ENCODE data around the gene LIF. TPM values are rescaled to one million over a fixed set of nuclear protein-coding genes. Genes with fewer than 3 reads are reported as not detected.

LIF gene
- total RNA-seq, 1 experiment from 2014 or later = 75.4 TPM

DNA sequence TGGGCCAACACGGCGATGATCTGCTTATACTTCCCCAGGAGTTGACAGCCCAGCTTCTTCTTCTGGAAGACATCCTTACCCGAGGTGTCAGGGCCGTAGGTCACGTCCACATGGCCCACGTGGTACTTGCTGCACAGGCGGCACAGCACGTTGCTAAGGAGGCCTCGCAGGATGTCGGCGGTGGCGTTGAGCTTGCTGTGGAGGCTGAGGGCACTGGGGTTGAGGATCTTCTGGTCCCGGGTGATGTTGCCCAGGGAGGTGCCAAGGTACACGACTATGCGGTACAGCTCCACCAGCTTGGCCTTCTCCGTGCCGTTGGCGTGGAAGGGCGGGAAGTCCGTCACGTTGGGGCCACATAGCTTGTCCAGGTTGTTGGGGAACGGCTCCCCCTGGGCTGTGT lies 2.9 kb downstream of the LIF start:
- no peaks in the 10 kb centered on the region for H3K9me2 ChIP-seq (ENCODE audit: insufficient read depth)
- no peaks in the 10 kb centered on the region for H4K20me1 ChIP-seq (ENCODE audit: insufficient read depth)
- no TSS peak for BruUV-seq (replicated peaks)
- no peak overlapping the region for H3K4me3 ChIP-seq (replicated peaks in 1 of 2; ENCODE audit: low read depth in 1 of 2, low read length in 2 of 2)
- peak overlapping the region; percentile 85; the same call in 1 of the 2 replicates for H3K27ac ChIP-seq (ENCODE audit: low read depth, low read length)
- ChIA-PET CTCF (no interaction called here), POLR2A (interaction anchor here (0.9 to 1.2 kb wide), 3 partner anchors 13 to 63 kb away, joined by 3 read pairs; no protein-coding TSS in a partner anchor), RAD21 (ENCODE audit: low non-redundant PET in 1 of 2, low total read pairs in 2 of 2, uncharacterized antibody in 2 of 2, unreplicated experiment in 2 of 2) (interaction anchor here in 1 of 2 experiments (1.4 kb wide), 1 partner anchor 31 kb away, joined by 3 read pairs; no protein-coding TSS in a partner anchor)
- H3K4me2 ChIP-seq (ENCODE audit: low read length) = no peak overlapping the region
- intact Hi-C loops (cut with micrococcal nuclease) = no loop called here
- H3K9me3 ChIP-seq (ENCODE audit: control insufficient read depth in 1 of 2, insufficient read depth in 1 of 2, low read depth in 1 of 2, low read length in 2 of 2) = no peaks in the 10 kb centered on the region
- H3K27me3 ChIP-seq (ENCODE audit: insufficient read depth, low read length) = no peaks in the 10 kb centered on the region
- H3K36me3 ChIP-seq (ENCODE audit: control insufficient read depth in 1 of 2, insufficient read depth in 2 of 2, low read length in 2 of 2) = peaks cover 4 to 36% of the 10 kb centered on the region in 2 experiments; a peak in 3 of 4 replicates
- H3K79me2 ChIP-seq (ENCODE audit: insufficient read depth, low read length) = peaks cover 54% of the 10 kb centered on the region; the same call in 1 of the 2 replicates
- no peak overlapping the region for H2AFZ ChIP-seq (ENCODE audit: low read depth, low read length, poor library complexity, severe bottlenecking)
- H3K4me1 ChIP-seq (ENCODE audit: control insufficient read depth in 1 of 2, insufficient read depth in 2 of 2, low read length in 2 of 2) = peaks cover 44 to 100% of the 10 kb centered on the region in 2 experiments
- no peak for ATAC-seq
- no peak for TF ChIP-seq CEBPB (IDR thresholded peaks at IDR 0.05; ENCODE audit: low read depth)
- TF ChIP-seq SIN3A (IDR thresholded peaks at IDR 0.05; ENCODE audit: low read depth) = no peak
- TF ChIP-seq RAD21 (IDR thresholded peaks at IDR 0.05; ENCODE audit: low read depth) = no peak
- no peak for TF ChIP-seq JUND (IDR thresholded peaks at IDR 0.05)
- no peak for TF ChIP-seq POLR2A (IDR thresholded peaks at IDR 0.05; ENCODE audit: borderline replicate concordance, extremely low read depth, insufficient read depth, insufficient read length)
- TF ChIP-seq REST (IDR thresholded peaks at IDR 0.05; ENCODE audit: low read depth) = no peak
- no peak for TF ChIP-seq EGR1 (IDR thresholded peaks at IDR 0.05; ENCODE audit: low read depth)
- no peak for TF ChIP-seq CTCF (IDR thresholded peaks at IDR 0.05 in 2 of 3, conservative IDR thresholded peaks at IDR 0.05 in 1 of 3; ENCODE audit: borderline replicate concordance in 1 of 3, insufficient read depth in 1 of 3, low read depth in 2 of 3, low read length in 2 of 3)
- no peak for TF ChIP-seq YY1 (IDR thresholded peaks at IDR 0.05; ENCODE audit: extremely low read depth, insufficient replicate concordance, low read depth, low read length)
- no peak for TF ChIP-seq SRF (IDR thresholded peaks at IDR 0.05; ENCODE audit: low read depth)
- TF ChIP-seq ELF1 (IDR thresholded peaks at IDR 0.05; ENCODE audit: borderline replicate concordance, low read depth) = no peak
- TF ChIP-seq, protein P1, sequence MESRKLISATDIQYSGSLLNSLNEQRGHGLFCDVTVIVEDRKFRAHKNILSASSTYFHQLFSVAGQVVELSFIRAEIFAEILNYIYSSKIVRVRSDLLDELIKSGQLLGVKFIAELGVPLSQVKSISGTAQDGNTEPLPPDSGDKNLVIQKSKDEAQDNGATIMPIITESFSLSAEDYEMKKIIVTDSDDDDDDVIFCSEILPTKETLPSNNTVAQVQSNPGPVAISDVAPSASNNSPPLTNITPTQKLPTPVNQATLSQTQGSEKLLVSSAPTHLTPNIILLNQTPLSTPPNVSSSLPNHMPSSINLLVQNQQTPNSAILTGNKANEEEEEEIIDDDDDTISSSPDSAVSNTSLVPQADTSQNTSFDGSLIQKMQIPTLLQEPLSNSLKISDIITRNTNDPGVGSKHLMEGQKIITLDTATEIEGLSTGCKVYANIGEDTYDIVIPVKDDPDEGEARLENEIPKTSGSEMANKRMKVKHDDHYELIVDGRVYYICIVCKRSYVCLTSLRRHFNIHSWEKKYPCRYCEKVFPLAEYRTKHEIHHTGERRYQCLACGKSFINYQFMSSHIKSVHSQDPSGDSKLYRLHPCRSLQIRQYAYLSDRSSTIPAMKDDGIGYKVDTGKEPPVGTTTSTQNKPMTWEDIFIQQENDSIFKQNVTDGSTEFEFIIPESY (IDR thresholded peaks at IDR 0.05; ENCODE audit: extremely low read depth, insufficient replicate concordance, low read length) = no peak
- no peak for TF ChIP-seq ZNF274 (IDR thresholded peaks at IDR 0.05; ENCODE audit: low read depth, low read length)
- no peak for TF ChIP-seq POLR2AphosphoS5 (IDR thresholded peaks at IDR 0.05; ENCODE audit: low read depth, low read length)
- TF ChIP-seq EZH2phosphoT487 (IDR thresholded peaks at IDR 0.05; ENCODE audit: borderline replicate concordance) = no peak
- no peak for TF ChIP-seq ATF3 (IDR thresholded peaks at IDR 0.05)
- no peak for TF ChIP-seq CBX3 (IDR thresholded peaks at IDR 0.05; ENCODE audit: low read depth)
- TF ChIP-seq TCF7L2 (IDR thresholded peaks at IDR 0.05; ENCODE audit: borderline replicate concordance, extremely low read depth, insufficient read depth, insufficient read length) = no peak
- TF ChIP-seq EZH2 (IDR thresholded peaks at IDR 0.05) = no peak
- no peak for TF ChIP-seq ZFX (IDR thresholded peaks at IDR 0.05)
- no peak overlapping the region for H3K9ac ChIP-seq (ENCODE audit: low read length)
- no peak for DNase-seq (ENCODE audit: low read depth, low spot score)
